Panc1 (cell line): Measurements from ENCODE around the gene MPV17. TPM values are rescaled to one million over a fixed set of nuclear protein-coding genes. Genes with fewer than 3 reads are reported as not detected.
A peak's percentile ranks its signal among the peaks of the same experiment; 100 is the strongest.

Experiments
- ATAC-seq: fragments of 200-7000 bp; cut with Tn5 transposase; 2 replicates; pipeline ENCODE4 v1.9.1; 2020; ENCODE audit warnings: mild to moderate bottlenecking, moderate library complexity
- BruUV-seq: library from RNA; stranded (reverse); fragments of 400-500 nt; replicated peaks from 2 replicates; lab custom pipeline; 2021; lab: Mats Ljungman, UMichigan
- CTCF ChIA-PET: fragments of 300-600 bp; sonication (Branson Sonifier 250); formaldehyde crosslinking; loops from one replicate; lab custom pipeline; 2022; ENCODE audit warnings: antibody characterized with exemption; lab: Charles Lee
- POLR2A ChIA-PET: fragments of 300-600 bp; sonication (Branson Sonifier 250); formaldehyde crosslinking; loops from one replicate; lab custom pipeline; 2022; ENCODE audit warnings: antibody characterized with exemption; lab: Charles Lee
- DNase-seq: peaks from one replicate; pipeline ENCODE4 v3.0.0-alpha.2; 2010; ENCODE audit warnings: low read depth, low spot score
- H3K27ac ChIP-seq: 2 replicates; pipeline ENCODE4 v1.5.1; 2011; ENCODE audit warnings: mild to moderate bottlenecking, low read length, inconsistent platforms
- H3K27me3 ChIP-seq: fragments of 200-500 bp; sonication (Bioruptor generic); 2 replicates; pipeline ENCODE4 v1.6.0; 2014; ENCODE audit warnings: low read length, inconsistent platforms; ENCODE audit not compliant: control insufficient read depth, insufficient read depth
- H3K36me3 ChIP-seq: fragments of 200-500 bp; sonication (Bioruptor generic); 2 replicates; pipeline ENCODE4 v1.5.1; 2014; ENCODE audit warnings: inconsistent platforms, mild to moderate bottlenecking, low read length, moderate library complexity; ENCODE audit not compliant: control insufficient read depth, insufficient read depth
- H3K4me1 ChIP-seq: 2 replicates; pipeline ENCODE4 v1.5.1; 2011; ENCODE audit warnings: inconsistent platforms, mild to moderate bottlenecking, low read length, moderate library complexity; ENCODE audit not compliant: control insufficient read depth, insufficient read depth
- H3K4me3 ChIP-seq, 2 experiments: 2 replicates each; pipeline ENCODE4 v1.5.1; 2011 to 2012; ENCODE audit warnings: low read depth in 2 of 2, low read length in 2 of 2, mild to moderate bottlenecking in 2 of 2, inconsistent platforms in 1 of 2, moderate library complexity in 1 of 2
- H3K9me3 ChIP-seq: fragments of 200-500 bp; sonication (Bioruptor generic); 2 replicates; pipeline ENCODE4 v1.5.1; 2014; ENCODE audit warnings: low read depth, mild to moderate bottlenecking, inconsistent platforms, low read length, moderate library complexity; ENCODE audit not compliant: control insufficient read depth, insufficient read depth
- POLR2AphosphoS5 ChIP-seq: IDR thresholded peaks from 2 replicates; pipeline ENCODE4 v1.6.1; 2012; ENCODE audit warnings: mild to moderate bottlenecking, low read depth, low read length, moderate library complexity
- SIN3A ChIP-seq: IDR thresholded peaks from 2 replicates; pipeline ENCODE4 v1.6.1; 2012; ENCODE audit warnings: low read depth, mild to moderate bottlenecking, low read length, moderate library complexity, borderline replicate concordance; ENCODE audit not compliant: insufficient read depth
- TCF7L2 ChIP-seq: IDR thresholded peaks from 2 replicates; pipeline ENCODE4 v1.6.1; 2011; ENCODE audit warnings: mild to moderate bottlenecking, low read depth, low read length, inconsistent platforms
- in situ Hi-C: cut with HindIII; loops from 2 replicates; pipeline ENCODE4 v1.10.0; 2016; ENCODE audit warnings: low sequenced_read_pairs, low pct_unique_long_range_greater_than_20kb
- intact Hi-C: fragments of 100-400 bp; cut with micrococcal nuclease; formaldehyde crosslinking; loops from one replicate; pipeline ENCODE4 v1.10.0; 2022; ENCODE audit not compliant: unreplicated experiment
- total RNA-seq: library from RNA; stranded (reverse); gene quantifications from one replicate; pipeline ENCODE4 v1.2.1, GENCODE V29; 2021; ENCODE audit not compliant: unreplicated experiment
- TF ChIP-seq, protein P1 (sequence below), 2 experiments: IDR thresholded peaks; 2 replicates each; pipeline ENCODE4 v1.6.1; 2011 to 2012; ENCODE audit warnings: low read depth in 2 of 2, control low read depth in 1 of 2, low read length in 1 of 2, mild to moderate bottlenecking in 1 of 2, moderate library complexity in 1 of 2; ENCODE audit not compliant: insufficient read depth in 1 of 2
- TF ChIP-seq, protein P2 (sequence below): fragments of 450-650 bp; IDR thresholded peaks from 2 replicates; pipeline ENCODE4 v1.5.1; 2017; ENCODE audit warnings: mild to moderate bottlenecking

MPV17 gene
- total RNA-seq, 1 experiment from 2014 or later: 89.5 TPM

DNA sequence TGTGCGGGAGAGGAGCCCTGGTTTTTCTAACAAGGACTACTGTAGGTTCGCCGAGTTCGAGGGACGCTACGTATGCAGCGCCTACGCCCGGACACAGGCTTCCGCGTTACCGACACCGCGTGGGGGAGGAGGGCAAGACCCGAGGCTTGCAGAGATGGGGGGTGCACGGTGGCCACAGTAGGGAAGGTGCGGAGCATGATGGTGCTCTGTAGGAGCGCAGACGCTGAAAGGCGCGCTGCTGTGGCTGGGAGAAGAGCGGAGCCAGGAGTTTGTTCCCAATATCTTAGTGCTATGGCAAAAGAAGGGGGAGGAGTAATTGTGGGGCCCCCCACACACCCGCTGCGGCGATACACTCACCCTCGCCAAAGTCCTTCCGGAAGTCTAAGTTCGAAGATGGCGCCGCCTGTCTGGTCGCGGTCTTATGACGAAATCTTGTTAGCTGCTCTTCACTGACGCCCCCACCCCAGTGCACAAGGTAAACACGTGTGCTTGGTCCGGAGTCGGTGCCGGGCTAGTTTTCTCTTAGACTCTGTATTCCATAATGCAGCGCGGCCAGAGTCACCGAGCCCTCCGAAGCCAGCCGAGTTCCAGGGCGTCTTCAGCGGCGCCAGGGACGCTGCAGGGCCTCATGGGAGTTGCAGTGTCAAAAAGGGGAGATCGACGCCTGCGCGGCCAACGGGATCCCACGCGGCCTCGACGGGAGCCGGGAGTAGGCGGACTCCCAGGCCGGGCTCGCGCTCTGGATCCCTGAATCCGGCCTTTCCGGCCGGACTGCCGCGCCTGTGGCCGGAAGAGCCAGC lies 33.7 kb upstream of the MPV17 start, which contains the start of gene GTF3C2:
Gene GTF3C2, minus strand, starts transcription at position 383 of the 800 bp plus-strand sequence. CDS start 13,210 bp downstream, outside the sequence.
- Histone ChIP-seq H3K27me3 (no peaks in the 10 kb centered on the region), H3K27ac (peak within 1 kb of the TSS; percentile 93), H3K4me3 (peak within 1 kb of the TSS; percentile 62 to 99), H3K9me3 (no peaks in the 10 kb centered on the region), H3K36me3 (no peaks in the 10 kb centered on the region; the same call in 1 of the 2 replicates), H3K4me1 (peaks cover 19% of the 10 kb centered on the region)
- TF ChIP-seq TCF7L2 (peak; percentile 44; the same call in 1 of the 2 replicates), SIN3A (peak; percentile 70; the same call in 1 of the 2 replicates), POLR2AphosphoS5 (peak; percentile 67)
- TF ChIP-seq, protein P1, sequence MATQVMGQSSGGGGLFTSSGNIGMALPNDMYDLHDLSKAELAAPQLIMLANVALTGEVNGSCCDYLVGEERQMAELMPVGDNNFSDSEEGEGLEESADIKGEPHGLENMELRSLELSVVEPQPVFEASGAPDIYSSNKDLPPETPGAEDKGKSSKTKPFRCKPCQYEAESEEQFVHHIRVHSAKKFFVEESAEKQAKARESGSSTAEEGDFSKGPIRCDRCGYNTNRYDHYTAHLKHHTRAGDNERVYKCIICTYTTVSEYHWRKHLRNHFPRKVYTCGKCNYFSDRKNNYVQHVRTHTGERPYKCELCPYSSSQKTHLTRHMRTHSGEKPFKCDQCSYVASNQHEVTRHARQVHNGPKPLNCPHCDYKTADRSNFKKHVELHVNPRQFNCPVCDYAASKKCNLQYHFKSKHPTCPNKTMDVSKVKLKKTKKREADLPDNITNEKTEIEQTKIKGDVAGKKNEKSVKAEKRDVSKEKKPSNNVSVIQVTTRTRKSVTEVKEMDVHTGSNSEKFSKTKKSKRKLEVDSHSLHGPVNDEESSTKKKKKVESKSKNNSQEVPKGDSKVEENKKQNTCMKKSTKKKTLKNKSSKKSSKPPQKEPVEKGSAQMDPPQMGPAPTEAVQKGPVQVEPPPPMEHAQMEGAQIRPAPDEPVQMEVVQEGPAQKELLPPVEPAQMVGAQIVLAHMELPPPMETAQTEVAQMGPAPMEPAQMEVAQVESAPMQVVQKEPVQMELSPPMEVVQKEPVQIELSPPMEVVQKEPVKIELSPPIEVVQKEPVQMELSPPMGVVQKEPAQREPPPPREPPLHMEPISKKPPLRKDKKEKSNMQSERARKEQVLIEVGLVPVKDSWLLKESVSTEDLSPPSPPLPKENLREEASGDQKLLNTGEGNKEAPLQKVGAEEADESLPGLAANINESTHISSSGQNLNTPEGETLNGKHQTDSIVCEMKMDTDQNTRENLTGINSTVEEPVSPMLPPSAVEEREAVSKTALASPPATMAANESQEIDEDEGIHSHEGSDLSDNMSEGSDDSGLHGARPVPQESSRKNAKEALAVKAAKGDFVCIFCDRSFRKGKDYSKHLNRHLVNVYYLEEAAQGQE (IDR thresholded peaks at IDR 0.05; ENCODE audit: insufficient read depth in 1 of 2, low read depth in 2 of 2, low read length in 1 of 2): no peak
- TF ChIP-seq, protein P2, sequence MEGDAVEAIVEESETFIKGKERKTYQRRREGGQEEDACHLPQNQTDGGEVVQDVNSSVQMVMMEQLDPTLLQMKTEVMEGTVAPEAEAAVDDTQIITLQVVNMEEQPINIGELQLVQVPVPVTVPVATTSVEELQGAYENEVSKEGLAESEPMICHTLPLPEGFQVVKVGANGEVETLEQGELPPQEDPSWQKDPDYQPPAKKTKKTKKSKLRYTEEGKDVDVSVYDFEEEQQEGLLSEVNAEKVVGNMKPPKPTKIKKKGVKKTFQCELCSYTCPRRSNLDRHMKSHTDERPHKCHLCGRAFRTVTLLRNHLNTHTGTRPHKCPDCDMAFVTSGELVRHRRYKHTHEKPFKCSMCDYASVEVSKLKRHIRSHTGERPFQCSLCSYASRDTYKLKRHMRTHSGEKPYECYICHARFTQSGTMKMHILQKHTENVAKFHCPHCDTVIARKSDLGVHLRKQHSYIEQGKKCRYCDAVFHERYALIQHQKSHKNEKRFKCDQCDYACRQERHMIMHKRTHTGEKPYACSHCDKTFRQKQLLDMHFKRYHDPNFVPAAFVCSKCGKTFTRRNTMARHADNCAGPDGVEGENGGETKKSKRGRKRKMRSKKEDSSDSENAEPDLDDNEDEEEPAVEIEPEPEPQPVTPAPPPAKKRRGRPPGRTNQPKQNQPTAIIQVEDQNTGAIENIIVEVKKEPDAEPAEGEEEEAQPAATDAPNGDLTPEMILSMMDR: no peak
- in situ Hi-C loops (no loop called here), intact Hi-C loops (no loop called here)
- BruUV-seq: TSS peak; percentile 70
- POLR2A ChIA-PET: interaction anchor here (0.6 to 0.8 kb wide), 2 partner anchors 9 to 10 kb away, joined by 5 read pairs; no protein-coding TSS in a partner anchor
- ATAC-seq (peak; percentile 95), DNase-seq (peak; percentile 91)
- CTCF ChIA-PET: no interaction called here

DNA sequence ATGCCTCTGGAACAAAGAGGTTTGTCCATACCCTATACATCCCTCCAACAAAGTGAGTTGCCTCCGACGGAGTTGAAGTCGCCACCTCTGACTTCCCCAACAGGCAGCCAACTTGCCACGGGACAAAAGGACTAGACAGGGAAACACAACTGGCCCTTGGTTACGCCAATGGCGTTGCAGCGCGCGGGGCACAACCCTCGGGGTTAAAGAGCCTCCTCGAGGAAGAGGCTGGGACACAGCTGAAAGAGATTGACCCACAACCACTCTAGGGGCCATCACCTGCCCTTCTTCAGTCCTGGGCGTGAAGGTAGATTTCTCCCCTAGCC lies 33.1 kb upstream of the MPV17 start:
- Histone ChIP-seq H3K36me3 (no peaks in the 10 kb centered on the region; the same call in 1 of the 2 replicates), H3K9me3 (no peaks in the 10 kb centered on the region), H3K4me1 (peaks cover 19% of the 10 kb centered on the region), H3K4me3 (peak overlapping the region; percentile 62 to 99), H3K27me3 (no peaks in the 10 kb centered on the region), H3K27ac (peak overlapping the region; percentile 93)
- intact Hi-C loops: no loop called here
- 0 out of 2 replicates have a peak, but pooled peaks have one; percentile 27 for TF ChIP-seq SIN3A
- TF ChIP-seq, protein P1 (IDR thresholded peaks at IDR 0.05; ENCODE audit: insufficient read depth in 1 of 2, low read depth in 2 of 2, low read length in 1 of 2): no peak
- ChIA-PET POLR2A (interaction anchor here (0.9 kb wide), 1 partner anchor 16 kb away, joined by 7 read pairs; no protein-coding TSS in a partner anchor), CTCF (no interaction called here)
- in situ Hi-C loops: no loop called here
- peak; percentile 55 for ATAC-seq
- DNase-seq: no peak
- BruUV-seq: no TSS peak
